PFSK-1 (cell line): ENCODE results near the gene FGD6.

Experiments
- POLR2AphosphoS5 ChIP-seq: IDR thresholded peaks from 2 replicates; pipeline ENCODE4 v1.6.1; 2012; ENCODE audit warnings: low read depth, mild to moderate bottlenecking, control low read depth, low read length, moderate library complexity
- SIN3A ChIP-seq: IDR thresholded peaks from 2 replicates; pipeline ENCODE4 v1.6.1; 2012; ENCODE audit warnings: mild to moderate bottlenecking, low read length, moderate library complexity, borderline replicate concordance; ENCODE audit not compliant: insufficient read depth
- TAF1 ChIP-seq: IDR thresholded peaks from 2 replicates; pipeline ENCODE4 v1.6.1; 2012; ENCODE audit warnings: low read length, control low read depth, borderline replicate concordance; ENCODE audit not compliant: insufficient read depth
- TF ChIP-seq, protein P1 (sequence below), 2 experiments: IDR thresholded peaks; 2 replicates each; pipeline versions ENCODE4 v1.6.1 to v1.8.0; 2011 to 2012; ENCODE audit warnings: low read depth in 2 of 2, low read length in 2 of 2, control low read depth in 1 of 2, inconsistent platforms in 1 of 2, mild to moderate bottlenecking in 1 of 2, moderate library complexity in 1 of 2; ENCODE audit not compliant: insufficient read depth in 1 of 2

DNA sequence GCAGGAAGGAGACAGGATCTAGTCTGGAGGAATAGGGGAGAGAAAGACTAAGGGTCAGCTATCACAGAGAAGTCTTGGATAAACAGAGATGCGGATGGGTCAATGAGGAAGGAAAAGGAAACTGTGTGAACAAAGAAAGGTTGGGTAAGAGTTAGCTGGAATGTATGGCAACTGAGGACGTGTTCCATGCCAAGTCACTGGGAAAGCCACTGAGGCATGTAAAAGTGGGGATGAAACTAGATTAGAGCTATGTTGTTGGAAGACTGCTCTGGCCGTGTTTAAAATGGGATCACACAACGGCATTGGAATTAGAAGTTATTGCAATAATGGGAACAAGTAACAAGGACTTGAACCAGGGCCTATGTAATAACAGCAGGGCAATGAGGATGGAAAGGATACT is 139.9 kb downstream of the FGD6 start:
- no peak for TF ChIP-seq SIN3A
- no peak for TF ChIP-seq POLR2AphosphoS5
- no peak for TF ChIP-seq TAF1
- TF ChIP-seq, protein P1, sequence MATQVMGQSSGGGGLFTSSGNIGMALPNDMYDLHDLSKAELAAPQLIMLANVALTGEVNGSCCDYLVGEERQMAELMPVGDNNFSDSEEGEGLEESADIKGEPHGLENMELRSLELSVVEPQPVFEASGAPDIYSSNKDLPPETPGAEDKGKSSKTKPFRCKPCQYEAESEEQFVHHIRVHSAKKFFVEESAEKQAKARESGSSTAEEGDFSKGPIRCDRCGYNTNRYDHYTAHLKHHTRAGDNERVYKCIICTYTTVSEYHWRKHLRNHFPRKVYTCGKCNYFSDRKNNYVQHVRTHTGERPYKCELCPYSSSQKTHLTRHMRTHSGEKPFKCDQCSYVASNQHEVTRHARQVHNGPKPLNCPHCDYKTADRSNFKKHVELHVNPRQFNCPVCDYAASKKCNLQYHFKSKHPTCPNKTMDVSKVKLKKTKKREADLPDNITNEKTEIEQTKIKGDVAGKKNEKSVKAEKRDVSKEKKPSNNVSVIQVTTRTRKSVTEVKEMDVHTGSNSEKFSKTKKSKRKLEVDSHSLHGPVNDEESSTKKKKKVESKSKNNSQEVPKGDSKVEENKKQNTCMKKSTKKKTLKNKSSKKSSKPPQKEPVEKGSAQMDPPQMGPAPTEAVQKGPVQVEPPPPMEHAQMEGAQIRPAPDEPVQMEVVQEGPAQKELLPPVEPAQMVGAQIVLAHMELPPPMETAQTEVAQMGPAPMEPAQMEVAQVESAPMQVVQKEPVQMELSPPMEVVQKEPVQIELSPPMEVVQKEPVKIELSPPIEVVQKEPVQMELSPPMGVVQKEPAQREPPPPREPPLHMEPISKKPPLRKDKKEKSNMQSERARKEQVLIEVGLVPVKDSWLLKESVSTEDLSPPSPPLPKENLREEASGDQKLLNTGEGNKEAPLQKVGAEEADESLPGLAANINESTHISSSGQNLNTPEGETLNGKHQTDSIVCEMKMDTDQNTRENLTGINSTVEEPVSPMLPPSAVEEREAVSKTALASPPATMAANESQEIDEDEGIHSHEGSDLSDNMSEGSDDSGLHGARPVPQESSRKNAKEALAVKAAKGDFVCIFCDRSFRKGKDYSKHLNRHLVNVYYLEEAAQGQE (IDR thresholded peaks at IDR 0.05; ENCODE audit: insufficient read depth in 1 of 2, low read depth in 2 of 2, low read length in 2 of 2): no peak
